Caco-2 (cell line): Measurements from ENCODE around the gene GTF3C5. TPM values are rescaled to one million over a fixed set of nuclear protein-coding genes. Genes with fewer than 3 reads are reported as not detected.
A peak's percentile ranks its signal among the peaks of the same experiment; 100 is the strongest.
"Not testable (repeated sequence)": the region's sequence is repeated elsewhere in the genome, so short reads cannot be mapped to it uniquely, and the experiment has no call there.

Experiments used
- BruUV-seq: library from RNA; stranded (reverse); fragments of 400-500 nt; replicated peaks from 2 replicates; lab custom pipeline; 2021; lab: Mats Ljungman, UMichigan
- CTCF ChIA-PET: fragments of 300-600 bp; sonication (Branson Sonifier 250); formaldehyde crosslinking; loops from one replicate; lab custom pipeline; 2022; ENCODE audit warnings: antibody characterized with exemption; lab: Charles Lee
- POLR2A ChIA-PET: fragments of 300-600 bp; sonication (Branson Sonifier 250); formaldehyde crosslinking; loops from one replicate; lab custom pipeline; 2022; ENCODE audit warnings: antibody characterized with exemption; lab: Charles Lee
- DNase-seq, 2 experiments: peaks; one replicate each; pipeline versions ENCODE4 v3.0.0 to v3.0.0-alpha.2; 2020 to 2022
- H3K27me3 ChIP-seq: replicated peaks from 2 replicates; pipeline ENCODE4 v1.6.0; 2011; ENCODE audit warnings: low read length; ENCODE audit not compliant: control insufficient read depth, insufficient read depth
- H3K36me3 ChIP-seq: 2 replicates; pipeline ENCODE4 v1.5.1; 2011; ENCODE audit warnings: low read length; ENCODE audit not compliant: control insufficient read depth, insufficient read depth
- H3K4me1 ChIP-seq: fragments of 250-450 bp; sonication (Bioruptor Pico); 2 replicates; pipeline ENCODE4 v1.5.1; 2020; ENCODE audit warnings: mild to moderate bottlenecking
- H3K4me3 ChIP-seq: 2 replicates; pipeline ENCODE4 v1.5.1; 2011; ENCODE audit warnings: low read depth, mild to moderate bottlenecking, control low read depth, low read length
- H3K9me3 ChIP-seq: fragments of 250-450 bp; sonication (Bioruptor Pico); 2 replicates; pipeline ENCODE4 v1.5.1; 2020; ENCODE audit warnings: mild to moderate bottlenecking, moderate library complexity
- H3K27ac Mint-ChIP-seq: one replicate; pipeline ENCODE4 v1.8.0; 2022; ENCODE audit warnings: mixed read lengths; ENCODE audit not compliant: unreplicated experiment
- H3K27me3 Mint-ChIP-seq: one replicate; pipeline ENCODE4 v1.8.0; 2022; ENCODE audit warnings: mixed read lengths; ENCODE audit not compliant: insufficient read depth, unreplicated experiment
- H3K36me3 Mint-ChIP-seq: one replicate; pipeline ENCODE4 v1.8.0; 2022; ENCODE audit warnings: mild to moderate bottlenecking, mixed read lengths; ENCODE audit not compliant: insufficient read depth, unreplicated experiment
- H3K4me1 Mint-ChIP-seq: one replicate; pipeline ENCODE4 v1.8.0; 2022; ENCODE audit warnings: low read depth, mixed read lengths; ENCODE audit not compliant: unreplicated experiment
- H3K4me3 Mint-ChIP-seq: one replicate; pipeline ENCODE4 v1.8.0; 2022; ENCODE audit warnings: mild to moderate bottlenecking, moderate library complexity, mixed read lengths; ENCODE audit not compliant: unreplicated experiment
- H3K9me3 Mint-ChIP-seq: one replicate; pipeline ENCODE4 v1.8.0; 2022; ENCODE audit warnings: mixed read lengths; ENCODE audit not compliant: unreplicated experiment
- intact Hi-C: fragments of 100-400 bp; cut with micrococcal nuclease; formaldehyde crosslinking; loops from one replicate; pipeline ENCODE4 v1.10.0; 2022; ENCODE audit not compliant: unreplicated experiment
- total RNA-seq: library from RNA; stranded (reverse); gene quantifications from 2 replicates; pipeline ENCODE4 v1.2.3, GENCODE V29; 2022
- TF ChIP-seq, protein P1 (sequence below), 2 experiments: fragments of 200-600 bp in 1 of 2; IDR thresholded peaks; 1 replicate in 1 of 2; 2 replicates in 1 of 2; pipeline versions ENCODE4 v1.5.1 to v1.8.0; 2011 to 2022; ENCODE audit warnings: antibody characterized with exemption in 1 of 2, control low read depth in 1 of 2, inconsistent platforms in 1 of 2, low read depth in 1 of 2, low read length in 1 of 2, mild to moderate bottlenecking in 1 of 2, moderate library complexity in 1 of 2; ENCODE audit not compliant: insufficient read depth in 1 of 2, severe bottlenecking in 1 of 2, unreplicated experiment in 1 of 2

The GTF3C5 gene
- total RNA-seq, 1 experiment from 2014 or later = 73.1 TPM

DNA sequence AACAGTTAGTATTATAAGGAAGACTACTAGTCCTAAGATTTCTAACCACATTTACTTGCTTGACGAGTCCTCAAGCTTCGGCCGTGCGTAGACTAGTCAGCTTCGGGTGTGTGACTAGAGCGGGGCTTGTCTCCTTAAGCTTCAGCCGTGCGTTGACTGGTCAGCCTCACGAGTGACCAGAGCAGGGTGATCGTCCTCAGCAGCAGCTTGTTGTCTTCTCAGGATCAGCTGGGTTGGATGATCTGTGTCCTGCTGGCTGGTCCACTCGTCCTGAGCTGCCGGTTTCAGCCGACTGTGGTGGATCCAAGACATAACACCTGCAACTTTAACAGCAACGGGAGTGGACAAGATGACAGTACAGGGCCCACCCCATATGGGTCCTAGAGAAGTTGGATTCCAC lies 47.7 kb downstream of the GTF3C5 start:
- Histone ChIP-seq H3K36me3 (no peaks in the 10 kb centered on the region), H3K4me1 (peaks cover 13% of the 10 kb centered on the region), H3K9me3 (no peaks in the 10 kb centered on the region; the same call in 1 of the 2 replicates), H3K4me3 (no peak overlapping the region), H3K27me3 (no peaks in the 10 kb centered on the region)
- BruUV-seq = no TSS peak
- no peak for DNase-seq
- no peaks in the 10 kb centered on the region for H3K36me3 Mint-ChIP-seq
- CTCF ChIA-PET = no interaction called here
- no peaks in the 10 kb centered on the region for H3K4me1 Mint-ChIP-seq
- H3K4me3 Mint-ChIP-seq = no peak overlapping the region
- intact Hi-C loops = no loop called here
- POLR2A ChIA-PET = interaction anchor here (0.6 kb wide), 1 partner anchor 42 kb away, joined by 6 read pairs; the partner anchor contains the start of gene RALGDS
- H3K27me3 Mint-ChIP-seq = peaks cover 3% of the 10 kb centered on the region
- no peak overlapping the region for H3K27ac Mint-ChIP-seq
- H3K9me3 Mint-ChIP-seq = no peaks in the 10 kb centered on the region
- TF ChIP-seq, protein P1, sequence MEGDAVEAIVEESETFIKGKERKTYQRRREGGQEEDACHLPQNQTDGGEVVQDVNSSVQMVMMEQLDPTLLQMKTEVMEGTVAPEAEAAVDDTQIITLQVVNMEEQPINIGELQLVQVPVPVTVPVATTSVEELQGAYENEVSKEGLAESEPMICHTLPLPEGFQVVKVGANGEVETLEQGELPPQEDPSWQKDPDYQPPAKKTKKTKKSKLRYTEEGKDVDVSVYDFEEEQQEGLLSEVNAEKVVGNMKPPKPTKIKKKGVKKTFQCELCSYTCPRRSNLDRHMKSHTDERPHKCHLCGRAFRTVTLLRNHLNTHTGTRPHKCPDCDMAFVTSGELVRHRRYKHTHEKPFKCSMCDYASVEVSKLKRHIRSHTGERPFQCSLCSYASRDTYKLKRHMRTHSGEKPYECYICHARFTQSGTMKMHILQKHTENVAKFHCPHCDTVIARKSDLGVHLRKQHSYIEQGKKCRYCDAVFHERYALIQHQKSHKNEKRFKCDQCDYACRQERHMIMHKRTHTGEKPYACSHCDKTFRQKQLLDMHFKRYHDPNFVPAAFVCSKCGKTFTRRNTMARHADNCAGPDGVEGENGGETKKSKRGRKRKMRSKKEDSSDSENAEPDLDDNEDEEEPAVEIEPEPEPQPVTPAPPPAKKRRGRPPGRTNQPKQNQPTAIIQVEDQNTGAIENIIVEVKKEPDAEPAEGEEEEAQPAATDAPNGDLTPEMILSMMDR (IDR thresholded peaks at IDR 0.05; ENCODE audit: insufficient read depth in 1 of 2, low read depth in 1 of 2, low read length in 1 of 2, severe bottlenecking in 1 of 2, unreplicated experiment in 1 of 2) = no peak

DNA sequence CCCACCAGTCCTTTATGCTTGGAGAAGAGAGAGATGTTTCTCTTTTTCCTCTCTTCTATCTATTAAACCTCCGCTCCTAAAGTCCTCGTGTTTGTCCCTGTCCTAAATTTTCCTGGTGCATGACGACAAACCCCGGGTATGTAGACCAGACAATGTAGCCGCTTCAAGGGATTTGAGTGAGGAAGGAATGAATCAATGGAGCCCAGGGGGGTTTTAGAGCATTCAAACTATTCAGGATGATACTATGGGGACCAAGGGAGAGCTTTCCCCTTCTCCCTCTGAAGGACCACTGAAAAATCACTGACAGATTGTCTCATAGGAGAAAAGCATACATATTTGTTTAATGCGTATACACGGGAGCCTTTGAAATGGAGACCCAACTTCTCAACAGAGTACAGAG lies 49.4 kb downstream of the GTF3C5 start:
- no peaks in the 10 kb centered on the region; the same call in 1 of the 2 replicates for H3K9me3 ChIP-seq
- Mint-ChIP-seq H3K9me3 (no peaks in the 10 kb centered on the region), H3K36me3 (no peaks in the 10 kb centered on the region), H3K27ac (no peak overlapping the region), H3K27me3 (peaks cover 3% of the 10 kb centered on the region), H3K4me1 (no peaks in the 10 kb centered on the region), H3K4me3 (no peak overlapping the region)
- intact Hi-C loops = no loop called here
- DNase-seq = no peak
- H3K36me3 ChIP-seq = no peaks in the 10 kb centered on the region
- H3K27me3 ChIP-seq = no peaks in the 10 kb centered on the region
- H3K4me3 ChIP-seq = no peak overlapping the region
- ChIA-PET CTCF (no interaction called here), POLR2A (no interaction called here)
- peaks cover 13% of the 10 kb centered on the region for H3K4me1 ChIP-seq
- BruUV-seq = no TSS peak
- TF ChIP-seq, protein P1 (IDR thresholded peaks at IDR 0.05; ENCODE audit: insufficient read depth in 1 of 2, low read depth in 1 of 2, low read length in 1 of 2, severe bottlenecking in 1 of 2, unreplicated experiment in 1 of 2) = no peak

DNA sequence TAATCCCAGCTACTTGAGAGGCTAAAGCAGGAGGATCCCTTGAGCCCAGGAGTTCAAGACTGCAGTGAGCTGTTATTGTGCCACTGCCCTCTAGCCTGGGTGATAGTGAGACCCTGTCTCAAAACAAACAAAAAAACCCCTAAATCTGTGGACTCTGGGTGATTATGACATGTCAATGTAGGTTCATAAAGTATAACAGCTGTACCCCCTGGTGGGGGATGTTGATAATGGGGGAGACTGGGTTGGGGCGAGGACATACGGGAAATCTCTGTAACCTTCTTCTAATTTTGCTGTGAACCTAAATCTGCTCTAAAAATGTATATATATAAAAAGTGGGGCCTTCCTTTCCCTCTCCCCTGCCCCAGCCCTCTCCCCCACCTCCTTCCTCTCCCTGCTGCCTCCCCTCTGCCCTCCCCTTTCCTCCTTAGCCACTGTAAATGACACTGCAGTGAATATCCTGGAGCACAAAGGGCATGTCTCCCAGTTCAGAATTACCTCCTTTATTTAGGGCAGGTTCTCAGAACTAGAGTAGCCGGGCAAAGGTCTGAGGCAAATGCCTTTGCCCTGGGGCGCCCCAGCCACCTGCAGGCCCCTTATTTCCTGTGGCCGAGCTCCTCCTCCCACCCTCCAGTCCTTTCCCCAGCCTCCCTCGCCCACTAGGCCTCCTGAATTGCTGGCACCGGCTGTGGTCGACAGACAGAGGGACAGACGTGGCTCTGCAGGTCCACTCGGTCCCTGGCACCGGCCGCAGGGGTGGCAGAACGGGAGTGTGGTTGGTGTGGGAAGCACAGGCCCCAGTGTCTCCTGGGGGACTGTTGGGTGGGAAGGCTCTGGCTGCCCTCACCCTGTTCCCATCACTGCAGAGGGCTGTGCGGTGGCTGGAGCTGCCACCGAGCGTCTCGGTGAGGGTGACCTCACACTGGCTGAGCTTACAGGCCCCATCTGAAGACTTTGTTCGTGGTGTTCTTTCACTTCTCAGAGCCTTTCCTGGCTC lies 50.3 kb downstream of the GTF3C5 start:
- peak overlapping the region; percentile 37 for H3K4me3 Mint-ChIP-seq
- CTCF ChIA-PET = interaction anchor here (0.7 kb wide), 2 partner anchors 39 to 63 kb away, joined by 6 to 9 read pairs; no protein-coding TSS in a partner anchor
- H3K27me3 Mint-ChIP-seq, H3K4me3 ChIP-seq, H3K9me3 Mint-ChIP-seq, H3K4me1 Mint-ChIP-seq, H3K27me3 ChIP-seq, H3K36me3 Mint-ChIP-seq, intact Hi-C loops, H3K36me3 ChIP-seq, POLR2A ChIA-PET, H3K27ac Mint-ChIP-seq, H3K9me3 ChIP-seq: not testable (repeated sequence)
- TF ChIP-seq, protein P1 (IDR thresholded peaks at IDR 0.05; ENCODE audit: insufficient read depth in 1 of 2, low read depth in 1 of 2, low read length in 1 of 2, severe bottlenecking in 1 of 2, unreplicated experiment in 1 of 2) = peak in 1 of 2 experiments; percentile 5
- TSS peak; percentile 41 for BruUV-seq
- DNase-seq = peak; percentile 32 to 60
- peaks cover 13% of the 10 kb centered on the region for H3K4me1 ChIP-seq

DNA sequence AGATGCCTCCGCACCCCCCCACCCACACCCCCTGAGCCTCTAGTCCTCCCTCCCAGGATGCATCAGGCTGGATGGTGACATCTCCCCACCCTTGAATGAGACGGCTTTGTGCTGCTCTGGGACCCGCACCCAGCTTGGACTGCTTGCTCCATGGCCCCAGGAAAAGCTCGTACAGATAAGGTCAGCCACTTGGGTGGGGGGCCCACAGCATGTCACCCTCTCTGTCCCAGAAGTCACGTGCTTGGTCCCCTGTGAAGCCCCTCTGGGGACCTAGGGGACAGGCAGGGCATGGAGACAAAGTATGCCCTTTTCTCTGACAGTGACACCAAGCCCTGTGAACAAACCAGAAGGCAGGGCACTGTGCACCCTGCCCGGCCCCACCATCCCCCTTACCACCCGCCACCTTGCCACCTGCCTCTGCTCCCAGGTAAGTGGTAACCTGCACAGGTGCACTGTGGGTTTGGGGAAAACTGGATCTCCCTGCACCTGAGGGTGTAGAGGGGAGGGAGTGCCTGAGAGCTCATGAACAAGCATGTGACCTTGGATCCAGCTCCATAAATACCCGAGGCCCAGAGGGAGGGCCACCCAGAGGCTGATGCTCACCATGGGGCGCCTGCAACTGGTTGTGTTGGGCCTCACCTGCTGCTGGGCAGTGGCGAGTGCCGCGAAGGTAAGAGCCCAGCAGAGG lies 51.3 kb downstream of the GTF3C5 start:
- peak in 1 of 2 experiments; percentile 28 for DNase-seq
- BruUV-seq, intact Hi-C loops, H3K9me3 Mint-ChIP-seq, H3K27ac Mint-ChIP-seq, H3K27me3 ChIP-seq, H3K27me3 Mint-ChIP-seq, H3K4me1 Mint-ChIP-seq, POLR2A ChIA-PET, H3K36me3 ChIP-seq, H3K4me3 ChIP-seq, H3K9me3 ChIP-seq, H3K36me3 Mint-ChIP-seq, CTCF ChIA-PET: not testable (repeated sequence)
- peaks cover 13% of the 10 kb centered on the region for H3K4me1 ChIP-seq
- peak overlapping the region; percentile 37 for H3K4me3 Mint-ChIP-seq
